Measurements from ENCODE around the gene GHRHR. TPM values are rescaled to one million over a fixed set of nuclear protein-coding genes. Genes with fewer than 3 reads are reported as not detected.
A peak's percentile ranks its signal among the peaks of the same experiment; 100 is the strongest.

The GHRHR gene
- total and polyA plus RNA-seq, 5 donors from 2014 or later = not detected

GRCh38 chr7:30985756-30986155 is 22.0 kb downstream of the GHRHR start:
- Mint-ChIP-seq H3K27ac (peak overlapping the region in 1 of 3 donors; percentile 12), H3K9me3 (peaks cover 0 to 2% (median 0%) of the 10 kb centered on the region in 7 donors)
- H3K9me3 ChIP-seq (ENCODE audit: control insufficient read depth in 2 of 2, low read length in 2 of 2) = no peaks in the 10 kb centered on the region

GRCh38 chr7:30986331-30986730 is 22.6 kb downstream of the GHRHR start:
- Histone ChIP-seq H3K36me3 (ENCODE audit: control insufficient read depth, insufficient read depth, low read length) (no peaks in the 10 kb centered on the region), H3K9me3 (ENCODE audit: control insufficient read depth in 2 of 2, low read length in 2 of 2) (no peaks in the 10 kb centered on the region), H3K4me3 (ENCODE audit: low read depth, low read length) (no peak overlapping the region), H3K4me1 (ENCODE audit: control insufficient read depth, insufficient read depth, low read length, poor library complexity, severe bottlenecking) (peaks cover 12% of the 10 kb centered on the region), H3K27me3 (ENCODE audit: control insufficient read depth, insufficient read depth, low read length) (no peaks in the 10 kb centered on the region), H3K27ac (ENCODE audit: insufficient read depth, low read length, poor library complexity, severe bottlenecking) (no peak overlapping the region)
- Mint-ChIP-seq H3K4me1 (peaks cover 3 to 33% (median 4%) of the 10 kb centered on the region in 4 donors), H3K27me3 (peaks cover 16% of the 10 kb centered on the region), H3K9me3 (peaks cover 0 to 2% (median 0%) of the 10 kb centered on the region in 7 donors), H3K27ac (peak overlapping the region in 1 of 3 donors; percentile 26), H3K4me3 (peak overlapping the region in 1 of 4 donors; percentile 47), H3K36me3 (no peaks in the 10 kb centered on the region)
- DNase-seq (no peak), ATAC-seq (ENCODE audit: low read depth in 2 of 2) (no peak)

More at GRCh38 chr7:30985756-30986155, 22.0 kb downstream of the GHRHR start:
- Histone ChIP-seq H3K36me3 (ENCODE audit: control insufficient read depth, insufficient read depth, low read length) (no peaks in the 10 kb centered on the region), H3K4me3 (ENCODE audit: low read depth, low read length) (no peak overlapping the region), H3K27ac (ENCODE audit: insufficient read depth, low read length, poor library complexity, severe bottlenecking) (no peak overlapping the region), H3K27me3 (ENCODE audit: control insufficient read depth, insufficient read depth, low read length) (no peaks in the 10 kb centered on the region), H3K4me1 (ENCODE audit: control insufficient read depth, insufficient read depth, low read length, poor library complexity, severe bottlenecking) (peaks cover 12% of the 10 kb centered on the region)
- H3K4me1 Mint-ChIP-seq = peaks cover 3 to 33% (median 4%) of the 10 kb centered on the region in 4 donors
- no peaks in the 10 kb centered on the region for H3K36me3 Mint-ChIP-seq
- peak overlapping the region in 2 of 4 donors; percentile 16 to 47 for H3K4me3 Mint-ChIP-seq
- no peak for DNase-seq
- no peak for ATAC-seq (ENCODE audit: low read depth in 2 of 2)
- peaks cover 16% of the 10 kb centered on the region for H3K27me3 Mint-ChIP-seq

- no peak for ATAC-seq (ENCODE audit: low read depth in 2 of 2)
- H3K9me3 Mint-ChIP-seq = peaks cover 0 to 2% (median 0%) of the 10 kb centered on the region in 7 donors
- peaks cover 12% of the 10 kb centered on the region for H3K4me1 ChIP-seq (ENCODE audit: control insufficient read depth, insufficient read depth, low read length, poor library complexity, severe bottlenecking)
- H3K4me3 Mint-ChIP-seq = peak overlapping the region in 1 of 4 donors; percentile 62
- H3K36me3 ChIP-seq (ENCODE audit: control insufficient read depth, insufficient read depth, low read length) = no peaks in the 10 kb centered on the region
- no peaks in the 10 kb centered on the region for H3K9me3 ChIP-seq (ENCODE audit: control insufficient read depth in 2 of 2, low read length in 2 of 2)
- H3K4me3 ChIP-seq (ENCODE audit: low read depth, low read length) = no peak overlapping the region
- H3K4me1 Mint-ChIP-seq = peaks cover 3 to 33% (median 4%) of the 10 kb centered on the region in 4 donors
- no peaks in the 10 kb centered on the region for H3K36me3 Mint-ChIP-seq
- no peak overlapping the region for H3K27ac ChIP-seq (ENCODE audit: insufficient read depth, low read length, poor library complexity, severe bottlenecking)
- H3K27me3 ChIP-seq (ENCODE audit: control insufficient read depth, insufficient read depth, low read length) = no peaks in the 10 kb centered on the region
- H3K27ac Mint-ChIP-seq = peak overlapping the region in 1 of 3 donors; percentile 26
- peaks cover 16% of the 10 kb centered on the region for H3K27me3 Mint-ChIP-seq
- no peak for DNase-seq
Measured at GRCh38 chr7:30986738-30987137, 23.0 kb downstream of the GHRHR start.

GRCh38 chr7:30987178-30987577 is 23.4 kb downstream of the GHRHR start:
- DNase-seq = no peak
- Histone ChIP-seq H3K4me1 (ENCODE audit: control insufficient read depth, insufficient read depth, low read length, poor library complexity, severe bottlenecking) (peaks cover 12% of the 10 kb centered on the region), H3K27ac (ENCODE audit: insufficient read depth, low read length, poor library complexity, severe bottlenecking) (no peak overlapping the region), H3K4me3 (ENCODE audit: low read depth, low read length) (no peak overlapping the region), H3K27me3 (ENCODE audit: control insufficient read depth, insufficient read depth, low read length) (no peaks in the 10 kb centered on the region), H3K9me3 (ENCODE audit: control insufficient read depth in 2 of 2, low read length in 2 of 2) (no peaks in the 10 kb centered on the region), H3K36me3 (ENCODE audit: control insufficient read depth, insufficient read depth, low read length) (no peaks in the 10 kb centered on the region)
- Mint-ChIP-seq H3K36me3 (no peaks in the 10 kb centered on the region), H3K27ac (peak overlapping the region in 1 of 3 donors; percentile 40), H3K4me3 (peak overlapping the region in 2 of 4 donors; percentile 41 to 62), H3K4me1 (peaks cover 3 to 33% (median 4%) of the 10 kb centered on the region in 4 donors), H3K27me3 (peaks cover 16% of the 10 kb centered on the region), H3K9me3 (peaks cover 0 to 2% (median 0%) of the 10 kb centered on the region in 7 donors)
- no peak for ATAC-seq (ENCODE audit: low read depth in 2 of 2)

GRCh38 chr7:30987936-30988335 is 24.2 kb downstream of the GHRHR start:
- Mint-ChIP-seq H3K27ac (peak overlapping the region in 1 of 3 donors; percentile 40), H3K4me1 (peaks cover 3 to 33% (median 4%) of the 10 kb centered on the region in 4 donors), H3K36me3 (no peaks in the 10 kb centered on the region), H3K27me3 (peaks cover 16% of the 10 kb centered on the region), H3K9me3 (peaks cover 0 to 2% (median 0%) of the 10 kb centered on the region in 7 donors), H3K4me3 (no peak overlapping the region)
- Histone ChIP-seq H3K27ac (ENCODE audit: insufficient read depth, low read length, poor library complexity, severe bottlenecking) (no peak overlapping the region), H3K4me1 (ENCODE audit: control insufficient read depth, insufficient read depth, low read length, poor library complexity, severe bottlenecking) (peaks cover 12% of the 10 kb centered on the region), H3K27me3 (ENCODE audit: control insufficient read depth, insufficient read depth, low read length) (no peaks in the 10 kb centered on the region), H3K4me3 (ENCODE audit: low read depth, low read length) (no peak overlapping the region), H3K9me3 (ENCODE audit: control insufficient read depth in 2 of 2, low read length in 2 of 2) (no peaks in the 10 kb centered on the region), H3K36me3 (ENCODE audit: control insufficient read depth, insufficient read depth, low read length) (no peaks in the 10 kb centered on the region)
- ATAC-seq (ENCODE audit: low read depth in 2 of 2) (no peak), DNase-seq (no peak)

GRCh38 chr7:30988351-30989005 is 24.7 kb downstream of the GHRHR start:
- Mint-ChIP-seq H3K4me1 (peaks cover 3 to 32% (median 4%) of the 10 kb centered on the region in 4 donors), H3K9me3 (peaks cover 0 to 2% (median 0%) of the 10 kb centered on the region in 7 donors)
- no peak for ATAC-seq (ENCODE audit: low read depth in 2 of 2)

GRCh38 chr7:30989008-30989823 is 25.5 kb downstream of the GHRHR start:
- Histone ChIP-seq H3K27ac (ENCODE audit: insufficient read depth, low read length, poor library complexity, severe bottlenecking) (no peak overlapping the region), H3K4me1 (ENCODE audit: control insufficient read depth, insufficient read depth, low read length, poor library complexity, severe bottlenecking) (peaks cover 12% of the 10 kb centered on the region), H3K9me3 (ENCODE audit: control insufficient read depth in 2 of 2, low read length in 2 of 2) (no peaks in the 10 kb centered on the region), H3K36me3 (ENCODE audit: control insufficient read depth, insufficient read depth, low read length) (no peaks in the 10 kb centered on the region), H3K27me3 (ENCODE audit: control insufficient read depth, insufficient read depth, low read length) (no peaks in the 10 kb centered on the region), H3K4me3 (ENCODE audit: low read depth, low read length) (no peak overlapping the region)
- Mint-ChIP-seq H3K27ac (no peak overlapping the region), H3K27me3 (peaks cover 11% of the 10 kb centered on the region), H3K36me3 (no peaks in the 10 kb centered on the region), H3K4me3 (no peak overlapping the region), H3K9me3 (peaks cover 0 to 2% (median 0%) of the 10 kb centered on the region in 7 donors), H3K4me1 (peaks cover 3 to 26% (median 4%) of the 10 kb centered on the region in 4 donors)
- no peak for DNase-seq
- no peak for ATAC-seq (ENCODE audit: low read depth in 2 of 2)

More at GRCh38 chr7:30988351-30989005, 24.7 kb downstream of the GHRHR start:
- H3K36me3 Mint-ChIP-seq = no peaks in the 10 kb centered on the region
- no peak overlapping the region for H3K4me3 ChIP-seq (ENCODE audit: low read depth, low read length)
- peaks cover 15% of the 10 kb centered on the region for H3K27me3 Mint-ChIP-seq
- H3K27ac Mint-ChIP-seq = peak overlapping the region in 1 of 3 donors; percentile 2
- H3K27ac ChIP-seq (ENCODE audit: insufficient read depth, low read length, poor library complexity, severe bottlenecking) = no peak overlapping the region
- peaks cover 12% of the 10 kb centered on the region for H3K4me1 ChIP-seq (ENCODE audit: control insufficient read depth, insufficient read depth, low read length, poor library complexity, severe bottlenecking)
- peak overlapping the region in 1 of 4 donors; percentile 31 for H3K4me3 Mint-ChIP-seq
- H3K27me3 ChIP-seq (ENCODE audit: control insufficient read depth, insufficient read depth, low read length) = no peaks in the 10 kb centered on the region
- no peak for DNase-seq
- H3K36me3 ChIP-seq (ENCODE audit: control insufficient read depth, insufficient read depth, low read length) = no peaks in the 10 kb centered on the region
- H3K9me3 ChIP-seq (ENCODE audit: control insufficient read depth in 2 of 2, low read length in 2 of 2) = no peaks in the 10 kb centered on the region

Measured in CD4-positive, CD25-positive, alpha-beta regulatory T cell (primary cell).